Hepatocyte (in vitro differentiated cells): ENCODE data around the gene TRAF2. TPM values are rescaled to one million over a fixed set of nuclear protein-coding genes. Genes with fewer than 3 reads are reported as not detected.

Source experiments
- DNase-seq: peaks from one replicate; pipeline ENCODE4 v3.0.0-alpha.2; 2016; ENCODE audit warnings: low spot score
- H2AFZ ChIP-seq: fragments of 200-600 bp; sonication (generic); 2 replicates; pipeline ENCODE4 v1.6.0; 2016; ENCODE audit warnings: antibody characterized with exemption, mild to moderate bottlenecking
- H3K27ac ChIP-seq: fragments of 200-600 bp; sonication (generic); 2 replicates; pipeline ENCODE4 v1.5.1; 2016; ENCODE audit warnings: mild to moderate bottlenecking
- H3K27me3 ChIP-seq: fragments of 200-600 bp; sonication (generic); 2 replicates; pipeline ENCODE4 v1.6.1; 2016
- H3K36me3 ChIP-seq: fragments of 200-600 bp; sonication (generic); replicated peaks from 2 replicates; pipeline ENCODE4 v1.5.1; 2016; ENCODE audit warnings: low read depth; ENCODE audit not compliant: insufficient read depth
- H3K4me1 ChIP-seq: fragments of 200-600 bp; sonication (generic); 2 replicates; pipeline ENCODE4 v1.5.1; 2016; ENCODE audit warnings: mild to moderate bottlenecking, moderate library complexity; ENCODE audit not compliant: insufficient read depth
- H3K4me2 ChIP-seq: fragments of 200-600 bp; sonication (generic); 2 replicates; pipeline ENCODE4 v1.6.0; 2016
- H3K4me3 ChIP-seq: fragments of 200-600 bp; sonication (generic); 2 replicates; pipeline ENCODE4 v1.5.1; 2016; ENCODE audit warnings: mild to moderate bottlenecking
- H3K79me2 ChIP-seq: fragments of 200-600 bp; sonication (generic); 2 replicates; pipeline ENCODE4 v1.6.0; 2017; ENCODE audit warnings: mild to moderate bottlenecking
- H3K9me2 ChIP-seq: fragments of 200-600 bp; sonication (generic); replicated peaks from 2 replicates; pipeline ENCODE4 v1.6.0; 2017; ENCODE audit warnings: mild to moderate bottlenecking; ENCODE audit not compliant: insufficient read depth
- H3K9me3 ChIP-seq: fragments of 200-600 bp; sonication (generic); 2 replicates; pipeline ENCODE4 v1.5.1; 2016; ENCODE audit warnings: low read depth, mild to moderate bottlenecking
- H4K20me1 ChIP-seq: fragments of 200-600 bp; sonication (generic); 2 replicates; pipeline ENCODE4 v1.6.0; 2016; ENCODE audit warnings: mild to moderate bottlenecking; ENCODE audit not compliant: insufficient read depth, poor library complexity, severe bottlenecking
- EZH2 ChIP-seq: fragments of 200-600 bp; sonication (generic); IDR thresholded peaks from 2 replicates; pipeline ENCODE4 v1.6.1; 2016; ENCODE audit warnings: antibody characterized with exemption, mild to moderate bottlenecking, borderline replicate concordance
- EZH2phosphoT487 ChIP-seq: fragments of 200-600 bp; sonication (generic); IDR thresholded peaks from one replicate; pipeline ENCODE4 v1.6.1; 2018; ENCODE audit warnings: antibody characterized with exemption, mild to moderate bottlenecking, low read depth, moderate library complexity; ENCODE audit not compliant: unreplicated experiment, severe bottlenecking
- WGBS: methylation state at CpG from one replicate; pipeline ENCODE4 v1.1.6; 2016; ENCODE audit warnings: low lambda C conversion rate; ENCODE audit errors: missing lambda C conversion rate; 5-methylcytosine and 5-hydroxymethylcytosine counted together
- polyA plus RNA-seq: library from polyadenylated mRNA; unstranded; fragments of >200 nt; fragmentation: Nextera tagmentation; extraction: Ambion mirVana; gene quantifications from 2 replicates; pipeline ENCODE4 v1.2.1, GENCODE V29; 2016
- total RNA-seq: library from RNA; depleted of rRNA; stranded (reverse); fragments of >200 nt; gene quantifications from 2 replicates; pipeline ENCODE4 v1.2.3, GENCODE V29; 2014
- TF ChIP-seq, protein P1 (sequence below): fragments of 200-600 bp; sonication (generic); IDR thresholded peaks from 2 replicates; pipeline ENCODE4 v1.5.1; 2016; ENCODE audit warnings: antibody characterized with exemption, mild to moderate bottlenecking; ENCODE audit not compliant: poor library complexity

TRAF2 gene
- total and polyA plus RNA-seq, 2 experiments from 2014 or later = 7.6 to 12.4 TPM

- WGBS = 70% methylated on average over 4 of the region's 5 CpGs
- DNase-seq = no peak
- TF ChIP-seq EZH2 (no peak), EZH2phosphoT487 (no peak)
- TF ChIP-seq, protein P1, sequence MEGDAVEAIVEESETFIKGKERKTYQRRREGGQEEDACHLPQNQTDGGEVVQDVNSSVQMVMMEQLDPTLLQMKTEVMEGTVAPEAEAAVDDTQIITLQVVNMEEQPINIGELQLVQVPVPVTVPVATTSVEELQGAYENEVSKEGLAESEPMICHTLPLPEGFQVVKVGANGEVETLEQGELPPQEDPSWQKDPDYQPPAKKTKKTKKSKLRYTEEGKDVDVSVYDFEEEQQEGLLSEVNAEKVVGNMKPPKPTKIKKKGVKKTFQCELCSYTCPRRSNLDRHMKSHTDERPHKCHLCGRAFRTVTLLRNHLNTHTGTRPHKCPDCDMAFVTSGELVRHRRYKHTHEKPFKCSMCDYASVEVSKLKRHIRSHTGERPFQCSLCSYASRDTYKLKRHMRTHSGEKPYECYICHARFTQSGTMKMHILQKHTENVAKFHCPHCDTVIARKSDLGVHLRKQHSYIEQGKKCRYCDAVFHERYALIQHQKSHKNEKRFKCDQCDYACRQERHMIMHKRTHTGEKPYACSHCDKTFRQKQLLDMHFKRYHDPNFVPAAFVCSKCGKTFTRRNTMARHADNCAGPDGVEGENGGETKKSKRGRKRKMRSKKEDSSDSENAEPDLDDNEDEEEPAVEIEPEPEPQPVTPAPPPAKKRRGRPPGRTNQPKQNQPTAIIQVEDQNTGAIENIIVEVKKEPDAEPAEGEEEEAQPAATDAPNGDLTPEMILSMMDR = no peak
Observed at GRCh38 chr9:136969774-136970173, 83.5 kb downstream of the TRAF2 start.

GRCh38 chr9:136970361-136970760 lies 84.0 kb downstream of the TRAF2 start:
- WGBS = 87% methylated on average over 7 of the region's 11 CpGs
- no peaks in the 10 kb centered on the region for H3K79me2 ChIP-seq
- no peaks in the 10 kb centered on the region for H3K36me3 ChIP-seq
- H3K4me2 ChIP-seq = no peak overlapping the region
- no peaks in the 10 kb centered on the region for H4K20me1 ChIP-seq
- H3K27ac ChIP-seq = no peak overlapping the region
- no peaks in the 10 kb centered on the region for H3K9me3 ChIP-seq
- no peak overlapping the region for H3K4me3 ChIP-seq
- TF ChIP-seq EZH2phosphoT487 (no peak), EZH2 (no peak)
- TF ChIP-seq, protein P1 = no peak
- H3K4me1 ChIP-seq = no peaks in the 10 kb centered on the region
- no peak overlapping the region for H2AFZ ChIP-seq
- DNase-seq = no peak
- H3K9me2 ChIP-seq = no peaks in the 10 kb centered on the region
- H3K27me3 ChIP-seq = no peaks in the 10 kb centered on the region

More at GRCh38 chr9:136969774-136970173, 83.5 kb downstream of the TRAF2 start:
- Histone ChIP-seq H3K27ac (no peak overlapping the region), H3K79me2 (no peaks in the 10 kb centered on the region), H3K4me1 (no peaks in the 10 kb centered on the region), H3K9me2 (no peaks in the 10 kb centered on the region), H3K27me3 (no peaks in the 10 kb centered on the region), H3K4me2 (no peak overlapping the region), H3K4me3 (no peak overlapping the region), H3K9me3 (no peaks in the 10 kb centered on the region), H3K36me3 (no peaks in the 10 kb centered on the region), H2AFZ (no peak overlapping the region), H4K20me1 (no peaks in the 10 kb centered on the region)

DNA sequence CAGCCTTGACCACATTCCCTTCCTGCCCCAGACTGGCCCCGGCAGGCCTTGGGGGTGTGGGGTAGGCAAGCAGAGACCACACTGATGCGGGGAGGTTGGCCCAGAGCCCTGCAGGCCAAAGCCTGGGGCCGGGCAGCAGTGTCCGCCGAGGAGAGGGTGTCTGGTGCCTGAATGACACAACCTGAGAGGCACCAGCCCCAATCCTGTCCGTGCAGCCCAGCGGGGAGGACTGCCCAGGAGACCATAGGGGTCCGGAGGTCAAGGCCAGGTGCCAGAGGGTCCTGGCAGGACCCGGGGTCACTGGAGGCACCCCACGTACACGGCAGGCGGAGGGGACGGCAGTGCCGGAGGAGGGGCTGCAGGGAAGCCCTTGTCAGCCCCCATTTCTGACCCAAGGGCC lies 85.4 kb downstream of the TRAF2 start:
- H3K9me2 ChIP-seq = no peaks in the 10 kb centered on the region
- no peaks in the 10 kb centered on the region for H3K79me2 ChIP-seq
- no peaks in the 10 kb centered on the region for H3K36me3 ChIP-seq
- no peak overlapping the region for H2AFZ ChIP-seq
- H3K4me1 ChIP-seq = no peaks in the 10 kb centered on the region
- TF ChIP-seq EZH2phosphoT487 (no peak), EZH2 (no peak)
- TF ChIP-seq, protein P1 = no peak
- H3K4me2 ChIP-seq = no peak overlapping the region
- H3K27ac ChIP-seq = no peak overlapping the region
- no peak overlapping the region for H3K4me3 ChIP-seq
- no peak for DNase-seq
- no peaks in the 10 kb centered on the region for H3K27me3 ChIP-seq
- 82% methylated on average over 14 of the region's 14 CpGs for WGBS
- H4K20me1 ChIP-seq = no peaks in the 10 kb centered on the region
- no peaks in the 10 kb centered on the region for H3K9me3 ChIP-seq

- no peaks in the 10 kb centered on the region for H3K9me3 ChIP-seq
- no peak overlapping the region for H3K4me2 ChIP-seq
- no peaks in the 10 kb centered on the region for H3K9me2 ChIP-seq
- H3K27me3 ChIP-seq = no peaks in the 10 kb centered on the region
- H3K36me3 ChIP-seq = no peaks in the 10 kb centered on the region
- DNase-seq = no peak
- no peak overlapping the region for H3K27ac ChIP-seq
- no peak overlapping the region for H3K4me3 ChIP-seq
- H3K79me2 ChIP-seq = no peaks in the 10 kb centered on the region
- H4K20me1 ChIP-seq = no peaks in the 10 kb centered on the region
- 95% methylated on average over 6 of the region's 11 CpGs for WGBS
- TF ChIP-seq, protein P1 = no peak
- TF ChIP-seq EZH2 = no peak
- no peak for TF ChIP-seq EZH2phosphoT487
- no peaks in the 10 kb centered on the region for H3K4me1 ChIP-seq
- H2AFZ ChIP-seq = no peak overlapping the region
Observed at GRCh38 chr9:136972335-136972734, 86.0 kb downstream of the TRAF2 start.
